Neural cell (in vitro differentiated cells): ENCODE measurements around the gene AKR1C1. TPM values are rescaled to one million over a fixed set of nuclear protein-coding genes. Genes with fewer than 3 reads are reported as not detected.

Source experiments
- H2AFZ ChIP-seq: fragments of 200-600, 300-800 bp; sonication (generic), shearing (Covaris generic); 2 replicates; pipeline ENCODE4 v1.6.0; 2014; ENCODE audit warnings: low read depth, mild to moderate bottlenecking, antibody characterized with exemption, low read length, moderate library complexity
- H3F3A ChIP-seq: fragments of 200-600 bp; shearing (Covaris generic); 2 replicates; pipeline ENCODE4 v1.6.1; 2016; ENCODE audit warnings: mild to moderate bottlenecking, moderate library complexity, mixed read lengths, antibody characterized with exemption, low read length; ENCODE audit not compliant: insufficient read depth, poor library complexity, severe bottlenecking
- H3K27ac ChIP-seq: fragments of 200-600, 300-800 bp; sonication (generic), shearing (Covaris generic); 2 replicates; pipeline ENCODE4 v1.5.1; 2014; ENCODE audit warnings: mild to moderate bottlenecking, low read length, moderate library complexity
- H3K27me3 ChIP-seq: fragments of 300-800, 200-600 bp; sonication (generic), shearing (Covaris generic); 2 replicates; pipeline ENCODE4 v1.6.0; 2014; ENCODE audit warnings: mild to moderate bottlenecking, low read depth, low read length, moderate library complexity; ENCODE audit not compliant: insufficient read depth
- H3K36me3 ChIP-seq: fragments of 300-800, 200-600 bp; sonication (generic), shearing (Covaris generic); 2 replicates; pipeline ENCODE4 v1.5.1; 2014; ENCODE audit warnings: mild to moderate bottlenecking, antibody characterized with exemption, low read length, moderate library complexity; ENCODE audit not compliant: insufficient read depth
- H3K4me2 ChIP-seq: fragments of 300-800, 200-600 bp; sonication (generic), shearing (Covaris generic); 2 replicates; pipeline ENCODE4 v1.6.0; 2014; ENCODE audit warnings: mild to moderate bottlenecking, low read length
- H3K4me3 ChIP-seq: fragments of 300-800, 200-600 bp; sonication (generic), shearing (Covaris generic); 2 replicates; pipeline ENCODE4 v1.5.1; 2014; ENCODE audit warnings: mild to moderate bottlenecking, low read length, moderate library complexity
- H3K79me2 ChIP-seq: fragments of 200-600 bp; shearing (Covaris generic); replicated peaks from 2 replicates; pipeline ENCODE4 v1.6.0; 2014; ENCODE audit warnings: mild to moderate bottlenecking, low read length, moderate library complexity; ENCODE audit not compliant: insufficient read depth
- H3K9ac ChIP-seq: fragments of 300-800, 200-600 bp; sonication (generic), shearing (Covaris generic); 2 replicates; pipeline ENCODE4 v1.6.1; 2016; ENCODE audit warnings: mild to moderate bottlenecking, low read length, mixed read lengths
- H3K9me2 ChIP-seq: fragments of 200-600 bp; shearing (Covaris generic); 2 replicates; pipeline ENCODE4 v1.6.1; 2016; ENCODE audit warnings: mild to moderate bottlenecking, low read length, mixed read lengths; ENCODE audit not compliant: insufficient read depth
- H3K9me3 ChIP-seq: fragments of 200-600, 300-800 bp; sonication (generic), shearing (Covaris generic); 2 replicates; pipeline ENCODE4 v1.6.1; 2016; ENCODE audit warnings: mild to moderate bottlenecking, mixed run types, low read length, moderate library complexity, mixed read lengths
- H4K20me1 ChIP-seq: fragments of 200-600 bp; shearing (Covaris generic); 2 replicates; pipeline ENCODE4 v1.6.1; 2016; ENCODE audit warnings: mild to moderate bottlenecking, mixed run types; ENCODE audit not compliant: insufficient read depth
- EP300 ChIP-seq: fragments of 450-650 bp; conservative IDR thresholded peaks from 2 replicates; pipeline ENCODE4 v1.6.1; 2014; ENCODE audit warnings: antibody characterized with exemption, mild to moderate bottlenecking, moderate library complexity; ENCODE audit not compliant: poor library complexity, severe bottlenecking
- EZH2 ChIP-seq: fragments of 200-600, 300-800 bp; shearing (Covaris generic), sonication (generic); IDR thresholded peaks from 2 replicates; pipeline ENCODE4 v1.6.1; 2014; ENCODE audit warnings: antibody characterized with exemption, low read length, borderline replicate concordance, mild to moderate bottlenecking; ENCODE audit not compliant: insufficient read depth, poor library complexity, severe bottlenecking
- MXI1 ChIP-seq: fragments of 450-650 bp; conservative IDR thresholded peaks from 2 replicates; pipeline ENCODE4 v1.6.1; 2014; ENCODE audit warnings: antibody characterized with exemption, mild to moderate bottlenecking; ENCODE audit not compliant: poor library complexity, severe bottlenecking
- POLR2AphosphoS5 ChIP-seq: IDR thresholded peaks from 2 replicates; pipeline ENCODE4 v1.6.1; 2012
- RAD21 ChIP-seq: fragments of 450-650 bp; conservative IDR thresholded peaks from 2 replicates; pipeline ENCODE4 v1.6.1; 2014; ENCODE audit warnings: antibody characterized with exemption, mild to moderate bottlenecking, moderate library complexity
- REST ChIP-seq: IDR thresholded peaks from 2 replicates; pipeline ENCODE4 v1.6.1; 2012; ENCODE audit warnings: borderline replicate concordance
- SMC3 ChIP-seq: fragments of 450-650 bp; conservative IDR thresholded peaks from 2 replicates; pipeline ENCODE4 v1.6.1; 2014; ENCODE audit warnings: antibody characterized with exemption, mild to moderate bottlenecking, moderate library complexity; ENCODE audit not compliant: poor library complexity
- TAF1 ChIP-seq: IDR thresholded peaks from 2 replicates; pipeline ENCODE4 v1.6.1; 2012; ENCODE audit warnings: low read depth
- polyA plus RNA-seq: library from polyadenylated mRNA; depleted of rRNA; stranded (reverse); fragments of >200 nt; gene quantifications from 2 replicates; pipeline ENCODE4 v1.2.3, GENCODE V29; 2014
- TF ChIP-seq, protein P1 (sequence below): fragments of 450-650 bp; IDR thresholded peaks from 2 replicates; pipeline ENCODE4 v1.5.1; 2014; ENCODE audit warnings: antibody characterized with exemption, mild to moderate bottlenecking, moderate library complexity; ENCODE audit not compliant: poor library complexity, severe bottlenecking

AKR1C1 gene
- polyA plus RNA-seq, 1 donor from 2014 or later = 183 TPM

DNA sequence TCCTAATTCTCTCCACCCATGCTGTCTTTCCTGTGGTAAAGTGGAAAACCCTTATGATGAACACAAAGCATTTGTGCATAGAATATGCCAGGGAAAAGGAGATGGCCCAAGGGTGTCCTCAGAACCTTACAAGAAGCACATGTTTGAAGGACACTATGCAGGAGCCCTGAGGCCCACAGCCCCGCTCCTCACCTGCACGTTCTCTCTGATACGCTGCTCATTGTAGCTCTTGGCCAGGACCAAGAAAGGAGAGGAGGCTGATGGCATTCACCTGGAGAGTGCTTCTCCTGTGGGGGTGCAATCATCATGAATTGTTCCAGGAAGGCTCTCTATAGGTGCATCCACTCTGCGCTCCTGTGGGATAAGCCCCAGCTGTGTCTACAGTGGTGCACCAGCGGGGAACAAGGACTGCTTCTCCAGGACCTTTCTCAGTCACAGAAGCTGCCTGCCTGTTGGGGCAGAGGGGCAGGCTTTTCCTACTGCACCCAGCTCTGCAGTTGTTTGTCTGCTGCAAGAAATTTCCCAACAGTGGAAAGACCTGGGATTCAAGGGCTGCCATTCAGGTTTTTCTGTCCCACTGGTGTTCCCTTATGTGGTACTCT lies 20.5 kb downstream of the AKR1C1 start:
- Histone ChIP-seq H3K9me2 (no peaks in the 10 kb centered on the region), H3K79me2 (no peaks in the 10 kb centered on the region), H3K4me3 (no peak overlapping the region), H3K27ac (no peak overlapping the region), H3K36me3 (no peaks in the 10 kb centered on the region), H3K27me3 (no peaks in the 10 kb centered on the region), H3F3A (no peaks in the 10 kb centered on the region), H2AFZ (no peak overlapping the region), H3K9me3 (no peaks in the 10 kb centered on the region), H3K9ac (no peak overlapping the region), H4K20me1 (no peaks in the 10 kb centered on the region), H3K4me2 (no peak overlapping the region)
- no peak for TF ChIP-seq POLR2AphosphoS5
- TF ChIP-seq, protein P1, sequence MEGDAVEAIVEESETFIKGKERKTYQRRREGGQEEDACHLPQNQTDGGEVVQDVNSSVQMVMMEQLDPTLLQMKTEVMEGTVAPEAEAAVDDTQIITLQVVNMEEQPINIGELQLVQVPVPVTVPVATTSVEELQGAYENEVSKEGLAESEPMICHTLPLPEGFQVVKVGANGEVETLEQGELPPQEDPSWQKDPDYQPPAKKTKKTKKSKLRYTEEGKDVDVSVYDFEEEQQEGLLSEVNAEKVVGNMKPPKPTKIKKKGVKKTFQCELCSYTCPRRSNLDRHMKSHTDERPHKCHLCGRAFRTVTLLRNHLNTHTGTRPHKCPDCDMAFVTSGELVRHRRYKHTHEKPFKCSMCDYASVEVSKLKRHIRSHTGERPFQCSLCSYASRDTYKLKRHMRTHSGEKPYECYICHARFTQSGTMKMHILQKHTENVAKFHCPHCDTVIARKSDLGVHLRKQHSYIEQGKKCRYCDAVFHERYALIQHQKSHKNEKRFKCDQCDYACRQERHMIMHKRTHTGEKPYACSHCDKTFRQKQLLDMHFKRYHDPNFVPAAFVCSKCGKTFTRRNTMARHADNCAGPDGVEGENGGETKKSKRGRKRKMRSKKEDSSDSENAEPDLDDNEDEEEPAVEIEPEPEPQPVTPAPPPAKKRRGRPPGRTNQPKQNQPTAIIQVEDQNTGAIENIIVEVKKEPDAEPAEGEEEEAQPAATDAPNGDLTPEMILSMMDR = no peak
- TF ChIP-seq TAF1 = no peak
- no peak for TF ChIP-seq SMC3
- TF ChIP-seq REST = no peak
- no peak for TF ChIP-seq EZH2
- TF ChIP-seq MXI1 = no peak
- TF ChIP-seq EP300 = no peak
- TF ChIP-seq RAD21 = no peak

DNA sequence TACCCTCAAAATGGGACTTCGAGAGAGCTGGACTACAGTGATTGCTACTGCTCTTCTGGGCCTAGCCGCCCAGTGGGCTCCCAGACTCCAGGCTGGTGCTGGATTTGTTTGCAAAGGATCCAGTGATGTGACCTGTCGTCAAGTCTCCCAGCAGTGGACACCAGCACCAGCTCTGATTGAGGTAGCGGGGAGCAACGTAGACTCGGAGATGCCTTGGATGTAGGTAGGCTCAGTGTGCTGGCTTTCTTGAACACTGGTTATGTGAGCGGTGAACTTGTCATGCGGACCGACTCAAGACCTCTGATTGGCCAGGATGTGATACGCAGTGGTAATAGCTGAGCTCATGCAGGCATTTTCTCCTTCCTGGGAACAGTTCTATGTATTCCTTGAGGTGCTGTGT lies 21.0 kb downstream of the AKR1C1 start:
- no peaks in the 10 kb centered on the region for H3K36me3 ChIP-seq
- TF ChIP-seq RAD21 (no peak), REST (no peak)
- TF ChIP-seq, protein P1 = no peak

More for the DNA sequence above, 21.0 kb downstream of the AKR1C1 start:
- Histone ChIP-seq H3K27ac (no peak overlapping the region), H3K27me3 (no peaks in the 10 kb centered on the region), H3K4me3 (no peak overlapping the region), H3K4me2 (no peak overlapping the region), H3F3A (no peaks in the 10 kb centered on the region), H3K79me2 (no peaks in the 10 kb centered on the region), H3K9ac (no peak overlapping the region), H2AFZ (no peak overlapping the region), H3K9me2 (no peaks in the 10 kb centered on the region), H4K20me1 (no peaks in the 10 kb centered on the region), H3K9me3 (no peaks in the 10 kb centered on the region)
